ENCODE data around the gene PPP6R3.
"Not testable (repeated sequence)": the region's sequence is repeated elsewhere in the genome, so short reads cannot be mapped to it uniquely, and the experiment has no call there.

PPP6R3 gene

GRCh38 chr11:68457898-68458249, 2.7 kb upstream of the PPP6R3 start:
- no peak for DNase-seq (ENCODE audit: low spot score)

DNA sequence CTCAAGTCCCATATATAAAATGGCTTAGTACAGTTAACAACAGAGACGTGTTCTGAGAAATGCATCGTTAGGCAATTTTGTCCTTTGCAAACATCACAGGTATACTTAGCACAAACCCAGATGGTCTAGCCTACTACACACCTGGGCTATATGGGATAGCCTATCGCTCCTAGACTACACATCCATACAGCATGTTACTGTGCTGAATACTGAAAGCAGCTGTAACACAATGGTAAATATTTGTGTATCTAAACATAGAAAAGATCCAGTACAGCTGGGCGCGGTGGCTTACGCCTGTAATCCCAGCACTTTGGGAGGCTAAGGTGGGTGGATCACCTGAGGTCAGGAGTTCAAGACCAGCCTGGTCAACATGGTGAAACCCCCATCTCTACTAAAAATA, 2.2 kb upstream of the PPP6R3 start:
- not testable (repeated sequence) for DNase-seq (ENCODE audit: low spot score)

GRCh38 chr11:68459886-68460740, 439 bp upstream of the PPP6R3 start:
- DNase-seq (ENCODE audit: low spot score) = peak; percentile 97

DNA sequence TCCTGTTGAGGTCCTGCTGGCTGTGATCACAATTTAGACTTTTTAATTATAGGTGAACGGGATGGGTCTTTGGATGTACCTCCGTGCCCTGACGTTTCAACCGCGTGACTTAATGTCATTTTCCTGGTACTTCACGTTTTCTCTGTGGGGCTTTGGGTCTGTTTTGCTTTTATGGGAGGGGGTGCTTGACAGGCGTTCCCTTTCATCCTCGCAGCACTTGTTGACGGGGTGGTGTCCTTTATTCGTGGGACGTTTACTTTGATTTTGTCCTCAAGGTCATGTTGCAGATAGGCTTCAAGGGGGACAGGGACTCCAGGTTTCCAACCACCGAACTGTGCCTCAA, 994 bp downstream of the PPP6R3 start:
- DNase-seq (ENCODE audit: low spot score) = no peak

GRCh38 chr11:68463714-68464113, 3.2 kb downstream of the PPP6R3 start:
- DNase-seq (ENCODE audit: low spot score) = no peak

- DNase-seq (ENCODE audit: low spot score) = no peak
These were observed 6.8 kb downstream of the PPP6R3 start for GRCh38 chr11:68467201-68467834.

DNA sequence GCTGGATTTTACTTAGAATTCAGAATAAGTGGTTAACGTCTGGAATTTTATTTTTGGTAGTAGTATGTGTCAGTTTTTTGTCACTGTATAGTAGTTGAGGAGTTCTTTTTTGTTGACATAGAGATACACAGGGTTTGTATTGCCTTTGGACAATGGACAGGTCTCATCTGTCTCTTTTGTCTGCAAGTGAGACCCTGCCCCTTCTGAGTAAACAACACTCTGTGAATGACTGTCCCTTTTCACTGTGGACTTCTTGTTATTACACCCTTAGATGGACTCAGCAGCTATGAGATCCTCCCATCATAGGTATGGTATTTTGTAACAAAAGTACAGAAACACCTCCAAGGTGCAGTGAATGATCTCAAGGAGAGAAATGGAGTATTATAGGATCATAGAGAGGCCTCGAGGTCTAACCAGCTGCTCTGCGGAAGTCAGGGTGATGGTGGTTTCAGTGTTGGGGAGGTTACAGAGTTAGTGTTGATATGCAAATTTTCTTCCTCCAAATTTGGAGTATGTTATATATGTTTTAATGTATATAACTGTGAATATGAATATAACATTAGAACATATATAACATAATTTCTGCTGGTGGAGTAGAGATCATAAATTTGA, 7.8 kb downstream of the PPP6R3 start:
- no peak for DNase-seq (ENCODE audit: low spot score)

DNA sequence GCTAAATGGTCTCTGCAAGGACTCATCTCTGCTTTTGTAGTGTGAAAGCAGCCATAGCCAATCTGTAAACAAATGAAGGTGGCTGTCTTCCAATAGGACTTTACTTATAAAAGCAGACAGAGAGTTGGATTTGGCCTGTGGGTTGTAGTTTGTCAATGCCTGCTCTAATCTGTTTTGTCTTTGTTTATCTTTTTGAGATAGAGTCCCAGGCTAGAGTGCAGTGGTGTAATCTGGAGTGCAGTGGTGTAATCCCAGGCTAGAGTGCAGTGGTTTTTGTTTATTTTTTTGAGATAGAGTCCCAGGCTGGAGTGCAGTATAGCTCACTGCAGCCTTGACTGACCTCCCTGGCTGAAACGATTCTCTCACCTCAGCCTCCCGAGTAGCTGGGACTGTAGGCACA, 8.6 kb downstream of the PPP6R3 start:
- no peak for DNase-seq (ENCODE audit: low spot score)

- DNase-seq (ENCODE audit: low spot score) = no peak
These were observed 9.1 kb downstream of the PPP6R3 start for GRCh38 chr11:68469642-68470041.

- DNase-seq (ENCODE audit: low spot score) = no peak
These were observed 9.8 kb downstream of the PPP6R3 start for GRCh38 chr11:68470304-68470811.

GRCh38 chr11:68471360-68472340, 11.1 kb downstream of the PPP6R3 start:
- no peak for DNase-seq (ENCODE audit: low spot score)

DNA sequence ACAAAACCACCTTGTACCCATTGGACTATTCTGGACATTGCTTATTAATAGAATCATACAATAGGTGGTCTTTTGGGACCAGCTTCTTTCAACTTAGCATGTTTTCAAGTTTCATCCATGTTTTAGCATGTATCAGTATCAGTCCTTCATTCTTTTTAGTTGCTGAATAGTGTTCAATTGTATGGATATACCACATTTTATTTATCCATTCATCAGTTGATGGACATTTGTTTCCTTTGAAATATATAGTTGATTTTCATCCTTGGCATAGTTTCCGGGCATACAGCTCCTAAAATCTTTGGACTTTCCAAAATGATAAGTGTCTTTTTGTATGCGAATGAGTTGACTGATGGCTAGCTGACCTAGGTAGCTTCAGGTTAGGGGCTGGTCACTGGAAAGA, 12.2 kb downstream of the PPP6R3 start:
- no peak for DNase-seq (ENCODE audit: low spot score)

DNA sequence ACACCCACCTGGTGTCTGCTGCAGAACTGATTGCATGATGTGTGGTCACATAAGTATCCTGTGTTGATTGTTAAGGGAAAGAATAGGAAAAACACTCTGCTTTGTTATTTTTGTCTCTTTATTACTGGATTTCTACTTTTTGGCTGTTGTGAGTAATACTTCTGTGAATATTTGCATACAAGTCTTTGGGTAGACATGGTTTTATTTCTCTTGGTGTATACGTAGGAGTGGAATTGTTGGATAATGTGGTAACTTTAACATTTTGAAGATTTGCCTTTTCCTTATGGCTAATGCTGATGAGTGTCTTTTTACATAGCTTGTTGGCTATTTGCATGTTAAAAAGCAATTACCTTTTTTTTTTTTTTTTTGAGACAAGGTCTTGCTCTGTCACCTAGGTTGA, 13.1 kb downstream of the PPP6R3 start:
- no peak for DNase-seq (ENCODE audit: low spot score)

GRCh38 chr11:68475626-68476025, 15.1 kb downstream of the PPP6R3 start:
- DNase-seq (ENCODE audit: low spot score) = not testable (repeated sequence)

DNA sequence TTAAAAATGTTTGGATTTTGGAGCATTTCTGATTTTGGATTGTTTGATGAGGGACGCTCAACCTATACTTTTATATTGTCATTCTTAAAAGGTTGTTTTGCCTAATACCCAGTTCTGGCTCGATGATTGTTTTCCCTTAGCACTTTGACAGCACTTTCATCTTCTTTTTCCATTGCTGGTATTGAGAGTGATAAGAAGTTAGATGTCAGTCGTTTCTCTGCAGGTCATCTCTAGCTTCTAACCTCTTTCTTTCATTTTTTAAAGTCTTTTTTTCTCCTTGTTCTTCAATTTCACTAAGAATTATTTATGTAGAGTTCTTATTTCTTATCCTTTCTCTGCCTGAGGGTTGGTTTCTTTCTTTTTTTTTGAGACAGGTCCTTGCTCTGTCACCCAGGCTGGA, 18.8 kb downstream of the PPP6R3 start:
- DNase-seq (ENCODE audit: low spot score) = no peak

GRCh38 chr11:68480193-68480592, 19.6 kb downstream of the PPP6R3 start:
- DNase-seq (ENCODE audit: low spot score) = no peak

GRCh38 chr11:68480852-68481510, 20.4 kb downstream of the PPP6R3 start:
- DNase-seq (ENCODE audit: low spot score) = no peak

DNA sequence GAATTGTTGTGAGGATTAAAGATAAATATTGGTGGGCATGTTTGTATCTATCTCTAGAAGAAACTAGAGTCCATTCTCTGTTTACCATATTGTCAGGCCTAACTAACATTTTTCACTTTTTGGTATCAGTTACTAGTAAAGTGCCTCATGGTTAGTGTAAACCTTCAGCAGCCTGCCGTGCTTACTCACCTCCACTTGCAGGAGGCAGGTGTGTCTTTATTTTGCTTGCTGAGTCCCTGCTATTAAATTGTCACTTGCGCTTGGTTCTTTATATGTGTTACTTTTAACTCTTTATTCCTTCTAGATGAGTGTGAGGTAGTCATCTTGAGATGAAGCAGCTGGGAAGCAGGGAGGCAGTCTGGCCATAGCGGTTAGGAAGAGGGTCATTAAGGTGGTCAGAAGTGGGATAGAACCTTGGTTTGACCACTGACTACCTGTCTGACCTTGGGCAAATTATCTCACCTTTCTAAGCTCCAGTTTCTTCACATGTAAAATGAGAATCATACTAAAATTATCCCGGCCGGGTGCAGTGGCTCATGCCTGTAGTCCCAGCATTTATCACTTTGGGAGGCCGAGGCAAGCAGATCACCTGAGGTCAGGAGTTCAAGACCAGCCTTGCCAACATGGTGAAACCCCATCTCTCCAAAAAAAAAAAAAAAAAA, 21.2 kb downstream of the PPP6R3 start:
- no peak for DNase-seq (ENCODE audit: low spot score)

DNA sequence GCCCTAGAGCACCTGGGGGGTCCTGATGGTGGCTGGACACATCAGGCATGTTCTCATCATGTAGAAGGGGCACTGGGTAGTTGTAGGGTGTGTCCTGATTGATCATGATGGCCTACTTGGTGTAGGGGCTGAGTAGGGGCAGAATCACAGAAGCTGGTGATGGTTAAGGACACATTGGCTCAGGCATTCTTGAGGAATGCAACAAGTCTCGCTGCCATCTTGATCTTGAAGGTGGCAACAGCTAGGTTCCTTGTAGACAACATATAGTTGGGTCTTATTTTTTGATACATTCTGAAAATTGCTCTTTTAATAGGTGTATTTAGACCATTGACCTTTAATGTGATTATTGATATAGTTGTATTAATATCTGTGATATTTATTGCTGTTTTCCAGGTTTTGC, 28.1 kb downstream of the PPP6R3 start:
- no peak for DNase-seq (ENCODE audit: low spot score)

- no peak for DNase-seq (ENCODE audit: low spot score)
These were observed 34.7 kb downstream of the PPP6R3 start for GRCh38 chr11:68495220-68495729.

DNA sequence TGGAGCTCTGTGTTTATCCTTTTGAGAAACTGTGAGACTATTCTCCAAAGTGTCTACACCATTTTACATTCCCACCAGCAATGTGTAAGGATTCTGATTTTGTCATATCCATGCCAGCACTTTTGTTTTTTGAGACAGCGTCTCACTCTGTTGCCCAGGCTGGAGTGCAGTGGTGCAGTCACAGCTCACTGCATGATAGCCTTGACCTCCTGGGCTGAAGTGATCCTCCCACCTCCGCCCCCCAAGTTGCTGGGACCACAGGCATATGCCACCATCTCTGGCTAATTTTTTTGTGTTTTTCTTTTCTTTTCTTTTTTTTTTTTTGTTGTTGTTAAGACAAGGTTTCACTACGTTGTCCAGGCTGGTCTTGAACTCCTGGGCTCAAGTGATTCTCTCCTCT, 35.3 kb downstream of the PPP6R3 start:
- no peak for DNase-seq (ENCODE audit: low spot score)
